Transverse colon (tissue), 4 donors: ENCODE results near the gene CLEC4E. TPM values are rescaled to one million over a fixed set of nuclear protein-coding genes. Genes with fewer than 3 reads are reported as not detected.
"Not testable (repeated sequence)": the region's sequence is repeated elsewhere in the genome, so short reads cannot be mapped to it uniquely, and the experiment has no call there.

Experiments used
- DNase-seq: peaks from one replicate; pipeline ENCODE4 v3.0.0-alpha.2; 2019
- H3K27ac ChIP-seq, 4 donors: fragments of 200-600 bp; sonication (generic); 2 replicates each; pipeline ENCODE4 v1.5.1; 2016 to 2018; ENCODE audit warnings: inconsistent platforms in 4 of 4
- H3K27me3 ChIP-seq: fragments of 200-600 bp; sonication (generic); 2 replicates; pipeline ENCODE4 v1.5.1; 2017; ENCODE audit warnings: inconsistent platforms
- H3K36me3 ChIP-seq, 4 donors: fragments of 200-600 bp; sonication (generic); 2 replicates each; pipeline ENCODE4 v1.5.1; 2017 to 2019; ENCODE audit warnings: inconsistent platforms in 4 of 4
- H3K4me1 ChIP-seq, 4 donors: fragments of 200-600 bp; sonication (generic); 2 replicates each; pipeline ENCODE4 v1.5.1; 2017 to 2020; ENCODE audit warnings: inconsistent platforms in 4 of 4
- H3K4me3 ChIP-seq, 4 donors: fragments of 200-600 bp; sonication (generic); 1 replicate in 1 of 4; 2 replicates in 3 of 4; pipeline versions ENCODE4 v1.5.1 to v1.6.1; 2017 to 2019; ENCODE audit warnings: inconsistent platforms in 4 of 4
- H3K9me3 ChIP-seq, 2 donors: fragments of 200-600 bp; sonication (generic); 2 replicates each; pipeline ENCODE4 v1.5.1; 2017 to 2019; ENCODE audit warnings: inconsistent platforms in 2 of 2
- EP300 ChIP-seq: sonication (generic); formaldehyde crosslinking; IDR thresholded peaks from one replicate; pipeline ENCODE4 v1.6.1; 2017; ENCODE audit warnings: antibody characterized with exemption, low read depth
- POLR2A ChIP-seq: fragments of 450-650 bp; IDR thresholded peaks from one replicate; pipeline ENCODE4 v1.6.1; 2016; ENCODE audit warnings: antibody characterized with exemption, mild to moderate bottlenecking, moderate library complexity
- POLR2AphosphoS5 ChIP-seq, 3 donors: sonication (generic); formaldehyde crosslinking; IDR thresholded peaks; one replicate each; pipeline ENCODE4 v1.6.1; 2016; ENCODE audit warnings: antibody characterized with exemption in 3 of 3
- WGBS, 2 donors: methylation state at CpG; one replicate each; pipeline ENCODE4 v1.1.5; 2018; ENCODE audit warnings: low coverage in 1 of 2; 5-methylcytosine and 5-hydroxymethylcytosine counted together
- in situ Hi-C, 4 donors: fragments of 200-750 bp; cut with MboI; loops; one replicate each; pipeline versions ENCODE4 v1.15.0 to v1.15.1; 2017; ENCODE audit warnings: low sequenced_read_pairs in 3 of 4, low pct_ligation_motif_present in 1 of 4, low pct_unique_long_range_greater_than_20kb in 1 of 4
- intact Hi-C: fragments of 100-400 bp; cut with DNase I; formaldehyde crosslinking; loops from one replicate; pipeline ENCODE4 v1.15.1; 2023; ENCODE audit warnings: low total_unique reads
- total RNA-seq, 4 donors: library from RNA; depleted of rRNA; stranded (reverse); fragments of >200 nt; gene quantifications; one replicate each; pipeline ENCODE4 v1.1.0, GENCODE V29; 2016
- TF ChIP-seq, protein P1 (sequence below), 5 experiments: fragments of 200-600 bp in 3 of 5; fragments of 450-650 bp in 2 of 5; sonication (generic) in 3 of 5; IDR thresholded peaks; 1 replicate in 2 of 5; 2 replicates in 3 of 5; pipeline ENCODE4 v1.5.1; 2016 to 2017; ENCODE audit warnings: antibody characterized with exemption in 5 of 5, inconsistent platforms in 3 of 5, mild to moderate bottlenecking in 2 of 5, moderate library complexity in 1 of 5

The CLEC4E gene
- total RNA-seq, 4 donors from 2014 or later = 0.96 to 5.4 TPM; not detected in 2

GRCh38 chr12:8501720-8502119 lies 39.0 kb downstream of the CLEC4E start:
- TF ChIP-seq POLR2AphosphoS5 (IDR thresholded peaks at IDR 0.05) (no peak), POLR2A (no peak), EP300 (no peak)
- TF ChIP-seq, protein P1, sequence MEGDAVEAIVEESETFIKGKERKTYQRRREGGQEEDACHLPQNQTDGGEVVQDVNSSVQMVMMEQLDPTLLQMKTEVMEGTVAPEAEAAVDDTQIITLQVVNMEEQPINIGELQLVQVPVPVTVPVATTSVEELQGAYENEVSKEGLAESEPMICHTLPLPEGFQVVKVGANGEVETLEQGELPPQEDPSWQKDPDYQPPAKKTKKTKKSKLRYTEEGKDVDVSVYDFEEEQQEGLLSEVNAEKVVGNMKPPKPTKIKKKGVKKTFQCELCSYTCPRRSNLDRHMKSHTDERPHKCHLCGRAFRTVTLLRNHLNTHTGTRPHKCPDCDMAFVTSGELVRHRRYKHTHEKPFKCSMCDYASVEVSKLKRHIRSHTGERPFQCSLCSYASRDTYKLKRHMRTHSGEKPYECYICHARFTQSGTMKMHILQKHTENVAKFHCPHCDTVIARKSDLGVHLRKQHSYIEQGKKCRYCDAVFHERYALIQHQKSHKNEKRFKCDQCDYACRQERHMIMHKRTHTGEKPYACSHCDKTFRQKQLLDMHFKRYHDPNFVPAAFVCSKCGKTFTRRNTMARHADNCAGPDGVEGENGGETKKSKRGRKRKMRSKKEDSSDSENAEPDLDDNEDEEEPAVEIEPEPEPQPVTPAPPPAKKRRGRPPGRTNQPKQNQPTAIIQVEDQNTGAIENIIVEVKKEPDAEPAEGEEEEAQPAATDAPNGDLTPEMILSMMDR (IDR thresholded peaks at IDR 0.05) = no peak
- no peak overlapping the region for H3K27ac ChIP-seq
- DNase-seq = no peak
- H3K27me3 ChIP-seq = no peaks in the 10 kb centered on the region
- in situ Hi-C loops = no loop called here
- no peaks in the 10 kb centered on the region for H3K9me3 ChIP-seq
- no peaks in the 10 kb centered on the region for H3K4me1 ChIP-seq
- intact Hi-C loops = no loop called here
- WGBS, 2 donors = 54 to 65% methylated on average over 3 of the region's 3 CpGs
- H3K4me3 ChIP-seq = no peak overlapping the region
- no peaks in the 10 kb centered on the region for H3K36me3 ChIP-seq

DNA sequence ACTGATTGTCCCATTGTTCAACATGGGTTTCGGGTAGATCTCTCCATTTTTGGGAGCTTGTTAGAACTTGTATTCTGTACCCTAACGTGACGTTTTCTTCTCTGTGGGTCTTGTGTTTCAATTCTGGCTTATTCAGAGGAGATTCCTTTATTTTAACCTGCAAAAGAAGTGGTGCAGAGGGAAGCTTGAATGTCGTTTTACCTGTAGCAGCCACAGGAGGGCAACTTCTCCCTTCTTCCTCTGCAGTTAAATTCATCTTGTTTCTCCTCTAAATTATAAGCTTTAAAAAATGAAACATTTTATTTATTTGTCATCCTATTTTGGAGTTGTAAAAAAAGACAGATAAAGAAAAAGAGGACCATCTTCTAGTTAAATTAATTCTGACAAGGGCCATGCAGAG lies 41.1 kb downstream of the CLEC4E start:
- intact Hi-C loops = no loop called here
- Histone ChIP-seq H3K9me3 (no peaks in the 10 kb centered on the region), H3K4me1 (no peaks in the 10 kb centered on the region), H3K27me3 (no peaks in the 10 kb centered on the region), H3K4me3 (no peak overlapping the region), H3K36me3 (no peaks in the 10 kb centered on the region), H3K27ac (no peak overlapping the region)
- in situ Hi-C loops = no loop called here
- DNase-seq = no peak
- TF ChIP-seq POLR2A (no peak), POLR2AphosphoS5 (IDR thresholded peaks at IDR 0.05) (no peak), EP300 (no peak)
- TF ChIP-seq, protein P1 (IDR thresholded peaks at IDR 0.05) = no peak
- 40 to 55% methylated on average over 4 of the region's 4 CpGs for WGBS, 2 donors

DNA sequence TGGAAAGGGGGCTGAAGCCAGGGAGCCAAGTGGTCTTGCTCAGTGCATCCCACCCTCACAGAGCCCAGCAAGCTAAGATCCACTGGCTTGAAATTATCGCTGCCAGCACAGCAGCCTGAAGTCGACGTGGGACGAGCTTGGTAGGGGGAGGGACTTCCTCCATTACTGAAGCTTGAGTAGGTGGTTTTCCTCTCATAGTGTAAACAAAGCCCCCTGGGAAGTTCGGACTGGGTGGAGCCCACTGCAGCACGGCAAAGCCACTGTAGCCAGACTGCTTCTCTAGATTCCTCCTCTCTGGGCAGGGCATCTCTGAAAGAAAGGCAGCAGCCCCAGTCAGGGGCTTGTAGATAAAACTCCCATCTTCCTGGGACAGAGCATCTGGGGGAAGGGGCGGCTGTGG lies 44.6 kb downstream of the CLEC4E start:
- intact Hi-C loops, DNase-seq: not testable (repeated sequence)

DNA sequence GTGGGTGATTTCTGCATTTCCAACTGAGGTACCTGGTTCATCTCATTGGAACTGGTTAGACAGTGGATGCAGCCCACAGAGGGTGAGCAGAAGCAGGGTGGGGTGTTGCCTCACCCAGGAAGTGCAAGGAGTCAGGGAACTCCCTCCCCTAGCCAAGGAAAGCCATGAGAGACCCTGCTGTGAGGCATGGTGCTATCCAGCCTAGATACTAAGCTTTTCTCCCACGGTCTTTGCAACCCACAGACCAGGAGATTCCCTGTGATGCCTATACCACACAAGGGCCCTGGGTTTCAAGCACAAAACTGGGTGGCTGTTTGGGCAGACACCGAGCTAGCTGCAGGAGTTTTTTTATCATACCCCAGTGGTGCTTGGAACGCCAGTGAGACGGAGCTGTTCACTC lies 45.0 kb downstream of the CLEC4E start:
- DNase-seq, H3K4me3 ChIP-seq, in situ Hi-C loops, H3K27me3 ChIP-seq, H3K36me3 ChIP-seq, H3K4me1 ChIP-seq, H3K27ac ChIP-seq, intact Hi-C loops, H3K9me3 ChIP-seq: not testable (repeated sequence)
- 80% methylated on average over 4 of the region's 4 CpGs; no CpG with 5 or more reads in 1 of the 2 donors for WGBS, 2 donors

More for the DNA sequence above, 44.6 kb downstream of the CLEC4E start:
- H3K4me1 ChIP-seq, H3K27ac ChIP-seq, H3K4me3 ChIP-seq, H3K9me3 ChIP-seq, H3K27me3 ChIP-seq, in situ Hi-C loops, H3K36me3 ChIP-seq: not testable (repeated sequence)
- 61 to 100% methylated on average over 1 to 7 of the region's 7 CpGs for WGBS, 2 donors

DNA sequence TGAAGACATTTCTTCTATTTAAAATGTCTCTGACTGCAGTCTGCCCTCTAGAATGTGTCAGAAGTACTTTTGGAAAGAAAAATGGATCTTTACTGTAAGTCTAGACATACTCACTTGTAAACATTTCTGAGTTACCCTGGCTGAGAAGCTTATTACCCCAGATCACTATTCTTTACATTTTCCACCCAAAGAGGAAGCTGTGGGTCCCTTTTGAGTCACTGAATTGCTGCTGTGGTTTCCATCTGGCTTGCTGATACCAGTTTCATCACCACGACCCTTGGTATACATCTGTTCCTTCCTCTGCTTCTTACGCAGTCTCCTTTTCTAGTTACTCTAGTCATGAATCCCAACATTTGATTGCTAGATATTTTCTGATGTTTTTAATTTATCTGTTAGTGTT lies 47.6 kb downstream of the CLEC4E start:
- intact Hi-C loops = no loop called here
- H3K27ac ChIP-seq = no peak overlapping the region
- in situ Hi-C loops = no loop called here
- TF ChIP-seq EP300 (no peak), POLR2AphosphoS5 (IDR thresholded peaks at IDR 0.05) (no peak)
- H3K4me1 ChIP-seq = no peaks in the 10 kb centered on the region
- DNase-seq = no peak
- 52 to 62% methylated on average over 1 of the region's 2 CpGs for WGBS, 2 donors
- H3K9me3 ChIP-seq = no peaks in the 10 kb centered on the region
- H3K4me3 ChIP-seq = no peak overlapping the region
- no peaks in the 10 kb centered on the region for H3K27me3 ChIP-seq
- H3K36me3 ChIP-seq = no peaks in the 10 kb centered on the region
